SK-N-SH (cell line): ENCODE results near the gene HLA-A. TPM values are rescaled to one million over a fixed set of nuclear protein-coding genes. Genes with fewer than 3 reads are reported as not detected.

Experiments
- CTCF ChIA-PET: fragments of 300-600, 350-600 bp; formaldehyde crosslinking; extraction: SDS; loops from one replicate; lab custom pipeline; 2021; lab: Yijun Ruan, JAX
- POLR2A ChIA-PET: fragments of 350-600 bp; sonication (Branson Sonifier 250); formaldehyde crosslinking; extraction: SDS; loops from one replicate; lab custom pipeline; 2020; ENCODE audit warnings: antibody characterized with exemption, inconsistent platforms; lab: Yijun Ruan, JAX
- DNase-seq: peaks from one replicate; pipeline ENCODE4 v3.0.0; 2012
- H2AFZ ChIP-seq: fragments of 200-600 bp; sonication (generic); 2 replicates; pipeline ENCODE4 v1.8.1; 2016; ENCODE audit warnings: antibody characterized with exemption, mild to moderate bottlenecking, low read depth
- H3F3A ChIP-seq: fragments of 200-600 bp; sonication (generic); replicated peaks from 2 replicates; pipeline ENCODE3; 2016; ENCODE audit warnings: antibody characterized with exemption, mild to moderate bottlenecking; ENCODE audit not compliant: insufficient read depth
- H3K27ac ChIP-seq, 2 experiments: fragments of 200-500 bp in 1 of 2; fragments of 200-600 bp in 1 of 2; sonication (Bioruptor generic) in 1 of 2; sonication (generic), shearing (Covaris generic) in 1 of 2; 2 replicates each; pipeline versions ENCODE4 v1.5.1 to v1.6.1; 2014 to 2016; ENCODE audit warnings: low read depth in 2 of 2, inconsistent platforms in 1 of 2, low read length in 1 of 2, mild to moderate bottlenecking in 1 of 2, mixed read lengths in 1 of 2
- H3K27me3 ChIP-seq: fragments of 200-600 bp; sonication (generic), shearing (Covaris generic); 2 replicates; pipeline ENCODE4 v1.6.1; 2016; ENCODE audit warnings: mixed run types; ENCODE audit not compliant: insufficient read depth
- H3K36me3 ChIP-seq, 2 experiments: fragments of 200-500 bp in 1 of 2; fragments of 200-600 bp in 1 of 2; sonication (Bioruptor generic) in 1 of 2; sonication (generic) in 1 of 2; replicated peaks in 1 of 2; 2 replicates each; pipeline versions ENCODE3 to v1.5.1; 2014 to 2016; ENCODE audit warnings: low read length in 1 of 2, mild to moderate bottlenecking in 1 of 2; ENCODE audit not compliant: insufficient read depth in 2 of 2, control insufficient read depth in 1 of 2
- H3K4me1 ChIP-seq, 2 experiments: fragments of 200-500 bp in 1 of 2; fragments of 200-600 bp in 1 of 2; sonication (Bioruptor generic) in 1 of 2; sonication (generic), shearing (Covaris generic) in 1 of 2; 2 replicates each; pipeline versions ENCODE4 v1.5.1 to v1.6.1; 2014 to 2016; ENCODE audit warnings: low read depth in 1 of 2, low read length in 1 of 2, mixed run types in 1 of 2; ENCODE audit not compliant: insufficient read depth in 2 of 2, control insufficient read depth in 1 of 2
- H3K4me2 ChIP-seq: fragments of 200-600 bp; sonication (generic), shearing (Covaris generic); 2 replicates; pipeline ENCODE4 v1.6.1; 2017; ENCODE audit warnings: mixed run types
- H3K4me3 ChIP-seq, 2 experiments: fragments of 200-500 bp in 1 of 2; fragments of 200-600 bp in 1 of 2; sonication (Bioruptor generic) in 1 of 2; sonication (generic), shearing (Covaris generic) in 1 of 2; 2 replicates each; pipeline versions ENCODE4 v1.5.1 to v1.8.1; 2014 to 2016; ENCODE audit warnings: low read depth in 2 of 2, inconsistent platforms in 1 of 2, low read length in 1 of 2, mild to moderate bottlenecking in 1 of 2, mixed read lengths in 1 of 2, moderate library complexity in 1 of 2
- H3K79me2 ChIP-seq: fragments of 200-600 bp; sonication (generic); 2 replicates; pipeline ENCODE4 v1.8.1; 2017; ENCODE audit warnings: mild to moderate bottlenecking; ENCODE audit not compliant: insufficient read depth
- H3K9ac ChIP-seq: fragments of 200-600 bp; sonication (generic); 2 replicates; pipeline ENCODE4 v1.6.1; 2017; ENCODE audit warnings: mixed run types
- H3K9me2 ChIP-seq: fragments of 200-600 bp; sonication (generic); 2 replicates; pipeline ENCODE4 v1.6.1; 2017; ENCODE audit warnings: mixed run types
- H3K9me3 ChIP-seq: fragments of 200-600 bp; sonication (generic); 2 replicates; pipeline ENCODE4 v1.6.1; 2017; ENCODE audit warnings: mixed run types, mild to moderate bottlenecking, moderate library complexity
- H4K20me1 ChIP-seq: fragments of 200-600 bp; sonication (generic); 2 replicates; pipeline ENCODE4 v1.6.1; 2017; ENCODE audit warnings: mild to moderate bottlenecking, mixed run types; ENCODE audit not compliant: insufficient read depth
- CTCF ChIP-seq: fragments of 200-600 bp; sonication (generic); IDR thresholded peaks from 2 replicates; pipeline ENCODE4 v1.6.1; 2017; ENCODE audit warnings: antibody characterized with exemption, mild to moderate bottlenecking, moderate library complexity
- EP300 ChIP-seq, 2 experiments: IDR thresholded peaks; 2 replicates each; pipeline versions ENCODE4 v1.4.0 to v1.6.1; 2012; ENCODE audit warnings: borderline replicate concordance in 1 of 2, low read depth in 1 of 2, low read length in 1 of 2
- FOSL2 ChIP-seq: IDR thresholded peaks from 2 replicates; pipeline ENCODE4 v1.4.0; 2012; ENCODE audit warnings: low read depth, mild to moderate bottlenecking, moderate library complexity, borderline replicate concordance
- GABPA ChIP-seq: IDR thresholded peaks from 2 replicates; pipeline ENCODE4 v1.4.0; 2012; ENCODE audit warnings: low read depth, mild to moderate bottlenecking
- GATA2 ChIP-seq: sonication (generic); formaldehyde crosslinking; IDR thresholded peaks from 2 replicates; pipeline ENCODE4 v1.5.0; 2020; ENCODE audit warnings: mild to moderate bottlenecking, missing genetic modification reagents
- MAX ChIP-seq: IDR thresholded peaks from 2 replicates; pipeline ENCODE4 v1.4.0; 2012; ENCODE audit warnings: low read depth
- MEF2A ChIP-seq: IDR thresholded peaks from 2 replicates; pipeline ENCODE4 v1.4.0; 2012; ENCODE audit warnings: low read depth, borderline replicate concordance
- MXI1 ChIP-seq: IDR thresholded peaks from 2 replicates; pipeline ENCODE4 v1.6.1; 2012; ENCODE audit warnings: mild to moderate bottlenecking, low read depth, low read length, improper control_type of control experiment
- NFIC ChIP-seq: IDR thresholded peaks from 2 replicates; pipeline ENCODE4 v1.4.0; 2012; ENCODE audit warnings: borderline replicate concordance
- PBX3 ChIP-seq: IDR thresholded peaks from 2 replicates; pipeline ENCODE4; 2012
- RAD21 ChIP-seq: IDR thresholded peaks from 2 replicates; pipeline ENCODE4 v1.6.1; 2012; ENCODE audit warnings: mild to moderate bottlenecking, low read length
- RXRA ChIP-seq: IDR thresholded peaks from 2 replicates; pipeline ENCODE4 v1.4.0; 2012; ENCODE audit warnings: low read depth, mild to moderate bottlenecking, borderline replicate concordance
- SIN3A ChIP-seq: IDR thresholded peaks from 2 replicates; pipeline ENCODE4 v1.6.1; 2012; ENCODE audit warnings: low read depth, mild to moderate bottlenecking, low read length, moderate library complexity, borderline replicate concordance
- TEAD4 ChIP-seq: IDR thresholded peaks from 2 replicates; pipeline ENCODE4 v1.4.0; 2012; ENCODE audit warnings: mild to moderate bottlenecking, borderline replicate concordance; ENCODE audit not compliant: insufficient read depth
- YY1 ChIP-seq: IDR thresholded peaks from 2 replicates; pipeline ENCODE4 v1.4.0; 2012; ENCODE audit warnings: low read depth, mild to moderate bottlenecking
- ZBTB33 ChIP-seq: IDR thresholded peaks from 2 replicates; pipeline ENCODE4 v1.4.0; 2012; ENCODE audit warnings: low read depth, borderline replicate concordance
- WGBS: methylation state at CpG from one replicate; pipeline ENCODE4 v1.1.6; 2017; ENCODE audit warnings: low lambda C conversion rate; 5-methylcytosine and 5-hydroxymethylcytosine counted together
- polyA plus RNA-seq, 3 experiments: library from polyadenylated mRNA; depleted of rRNA; stranded (reverse); fragments of >200 nt; gene quantifications; 2 replicates each; pipeline ENCODE4 v1.2.3, GENCODE V29; 2012
- TF ChIP-seq, protein P1 (sequence below): IDR thresholded peaks from 2 replicates; pipeline ENCODE4 v1.4.0; 2012; ENCODE audit warnings: low read depth, borderline replicate concordance

The HLA-A gene
- polyA plus RNA-seq, 1 of the 3 experiments (the other 2 are of a cell fraction) = 312 TPM

- TF ChIP-seq, protein P1, sequence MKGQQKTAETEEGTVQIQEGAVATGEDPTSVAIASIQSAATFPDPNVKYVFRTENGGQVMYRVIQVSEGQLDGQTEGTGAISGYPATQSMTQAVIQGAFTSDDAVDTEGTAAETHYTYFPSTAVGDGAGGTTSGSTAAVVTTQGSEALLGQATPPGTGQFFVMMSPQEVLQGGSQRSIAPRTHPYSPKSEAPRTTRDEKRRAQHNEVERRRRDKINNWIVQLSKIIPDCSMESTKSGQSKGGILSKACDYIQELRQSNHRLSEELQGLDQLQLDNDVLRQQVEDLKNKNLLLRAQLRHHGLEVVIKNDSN = no peak
Observed at GRCh38 chr6:29941016-29941415, 1.3 kb upstream of the HLA-A start (continued).

DNA sequence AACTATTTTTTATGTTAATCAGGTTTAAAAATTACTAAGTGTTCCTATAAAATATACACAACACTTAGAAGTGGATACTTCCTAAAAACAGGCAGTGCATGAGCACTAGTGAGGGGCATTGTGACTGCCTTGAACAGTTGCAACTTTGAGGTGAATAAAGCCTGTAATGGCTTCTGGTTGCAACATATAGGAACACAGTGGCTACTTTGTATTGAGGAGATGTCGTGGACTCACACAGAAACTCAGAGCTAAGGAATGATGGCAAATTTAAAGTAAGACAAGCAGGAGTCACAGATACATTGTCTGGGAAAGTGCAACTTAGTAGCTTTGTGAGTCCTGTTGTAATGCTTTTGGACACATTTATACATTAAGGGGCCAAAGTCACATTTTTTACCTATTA lies 861 bp upstream of the HLA-A start:
- peak overlapping the region; percentile 68 for H3K9ac ChIP-seq
- no peaks in the 10 kb centered on the region for H4K20me1 ChIP-seq
- H3F3A ChIP-seq = no peaks in the 10 kb centered on the region
- no peaks in the 10 kb centered on the region for H3K36me3 ChIP-seq
- H3K27me3 ChIP-seq = no peaks in the 10 kb centered on the region
- WGBS = 31% methylated on average over 1 of the region's 1 CpG
- H3K4me2 ChIP-seq = peak overlapping the region; percentile 80
- ChIA-PET CTCF (interaction anchor here (0.6 to 1.6 kb wide), 2 partner anchors 292 to 456 kb away, joined by 3 to 4 read pairs; no protein-coding TSS in a partner anchor), POLR2A (no interaction called here)
- no peaks in the 10 kb centered on the region for H3K9me3 ChIP-seq
- no peak overlapping the region for H3K27ac ChIP-seq
- no peaks in the 10 kb centered on the region for H3K9me2 ChIP-seq
- H3K79me2 ChIP-seq = no peaks in the 10 kb centered on the region
- no peak for DNase-seq
- peak overlapping the region; percentile 64 to 70; a peak in 2 of 4 replicates for H3K4me3 ChIP-seq
- H3K4me1 ChIP-seq = peaks cover 0 to 10% of the 10 kb centered on the region in 2 experiments; a peak in 1 of 4 replicates
- TF ChIP-seq CTCF = no peak
- no peak for TF ChIP-seq MAX
- no peak for TF ChIP-seq GABPA
- TF ChIP-seq GATA2 (CRISPR knock-in tag) = no peak
- TF ChIP-seq MXI1 = no peak
- TF ChIP-seq YY1 = no peak
- no peak for TF ChIP-seq EP300 (IDR thresholded peaks at IDR 0.05; ENCODE audit: borderline replicate concordance in 1 of 2, low read depth in 1 of 2, low read length in 1 of 2)
- TF ChIP-seq RAD21 = no peak
- TF ChIP-seq NFIC = no peak
- no peak for TF ChIP-seq SIN3A
- no peak for TF ChIP-seq ZBTB33
- no peak for TF ChIP-seq MEF2A
- TF ChIP-seq PBX3 = no peak
- TF ChIP-seq FOSL2 = no peak
- no peak for TF ChIP-seq RXRA
- no peak for TF ChIP-seq TEAD4
- TF ChIP-seq, all 33 proteins: peak for 0
- peak overlapping the region; percentile 79 for H2AFZ ChIP-seq
